ENCODE results near the gene MCRIP1. TPM values are rescaled to one million over a fixed set of nuclear protein-coding genes. Genes with fewer than 3 reads are reported as not detected.
A peak's percentile ranks its signal among the peaks of the same experiment; 100 is the strongest.

MCRIP1 gene
- total and polyA plus RNA-seq, 9 of the 15 experiments (the other 6 are each of a cell fraction or from before 2014, with no cell fraction given): 0.39 to 35.8 (median 9.7) TPM

GRCh38 chr17:81858170-81858966 lies 25.3 kb upstream of the MCRIP1 start (continued):
- no peak for TF ChIP-seq ZNF639 (CRISPR knock-in tag; conservative IDR thresholded peaks at IDR 0.05 in 1 of 2, IDR thresholded peaks at IDR 0.05 in 1 of 2)

GRCh38 chr17:81854974-81855774 lies 22.1 kb upstream of the MCRIP1 start:
- peaks cover 76% of the 10 kb centered on the region for H3K79me2 ChIP-seq (ENCODE audit: control insufficient read depth, insufficient read depth, low read length)
- H3K4me3 ChIP-seq: no peak overlapping the region
- WGBS (ENCODE audit: insufficient coverage, low coverage, missing lambda C conversion rate): 95% methylated on average over 24 of the region's 29 CpGs
- CTCF ChIA-PET (ENCODE audit: low intra/inter-chr PET ratio): no interaction called here
- intact Hi-C loops (cut with micrococcal nuclease) (no loop called here), in situ Hi-C loops (cut with MboI) (no loop called here)
- peaks cover 25% of the 10 kb centered on the region for H4K20me1 ChIP-seq (replicated peaks; ENCODE audit: control insufficient read depth, insufficient read depth, low read length)
- no peak overlapping the region; the same call in 2 of the 3 replicates for H3K27ac ChIP-seq (ENCODE audit: extremely low read depth, low read depth, low read length)
- H3K9ac ChIP-seq (ENCODE audit: insufficient read depth in 1 of 2, low read depth in 2 of 2, low read length in 2 of 2): 0 out of 4 replicates have a peak overlapping the region, but pooled peaks of 1 of the 2 experiments have one; percentile 1
- BruUV-seq (replicated peaks): no TSS peak
- FAIRE-seq (no peak), ATAC-seq (no peak), DNase-seq (ENCODE audit: extremely low read depth in 1 of 4, low spot score in 3 of 4) (peak in 1 of 4 experiments; percentile 6)
- peaks cover 95% of the 10 kb centered on the region for H3K36me3 ChIP-seq (ENCODE audit: control insufficient read depth, insufficient read depth, low read length)
- peaks cover 16% of the 10 kb centered on the region for H3K9me1 ChIP-seq (ENCODE audit: control insufficient read depth, insufficient read depth, low read length)
- H3K27me3 ChIP-seq (ENCODE audit: control insufficient read depth in 2 of 2, insufficient read depth in 2 of 2, low read length in 2 of 2): no peaks in the 10 kb centered on the region
- peaks cover 18 to 30% of the 10 kb centered on the region in 2 experiments for H3K4me1 ChIP-seq (replicated peaks in 1 of 2; ENCODE audit: control insufficient read depth in 2 of 2, insufficient read depth in 2 of 2, low read length in 2 of 2)
- H2AFZ ChIP-seq (ENCODE audit: low read depth, low read length): no peak overlapping the region
- POLR2A ChIA-PET: interaction anchor here (0.6 to 8.3 kb wide), 7 partner anchors 13 to 132 kb away, joined by 3 to 85 read pairs (median 4); no protein-coding TSS in a partner anchor
- no peaks in the 10 kb centered on the region for H3K9me3 ChIP-seq (replicated peaks; ENCODE audit: control insufficient read depth, insufficient read depth, low read depth, low read length)
- H3K4me2 ChIP-seq (ENCODE audit: insufficient read depth, low read length): no peak overlapping the region
- TF ChIP-seq ZNF740 (CRISPR knock-in tag; IDR thresholded peaks at IDR 0.05) (no peak), ZNF740 (tag; IDR thresholded peaks at IDR 0.05) (no peak), ILK (tag; IDR thresholded peaks at IDR 0.05; ENCODE audit: borderline replicate concordance, low read depth) (no peak), ZNF561 (CRISPR knock-in tag; conservative IDR thresholded peaks at IDR 0.05) (no peak), ZNF354B (CRISPR knock-in tag; IDR thresholded peaks at IDR 0.05) (no peak), KLF1 (tag; IDR thresholded peaks at IDR 0.05) (no peak), SREBF1 (IDR thresholded peaks at IDR 0.05; ENCODE audit: borderline replicate concordance, low read depth, low read length) (no peak), ZNF282 (CRISPR knock-in tag; IDR thresholded peaks at IDR 0.05) (no peak), ZNF217 (CRISPR knock-in tag; IDR thresholded peaks at IDR 0.05) (no peak), RHOXF2B (CRISPR knock-in tag; conservative IDR thresholded peaks at IDR 0.05) (no peak), CCNT2 (IDR thresholded peaks at IDR 0.05; ENCODE audit: borderline replicate concordance, extremely low read depth, insufficient read length, low read depth, low read length) (no peak), HDAC2 (IDR thresholded peaks at IDR 0.05) (no peak), SRSF9 (IDR thresholded peaks at IDR 0.05; ENCODE audit: borderline replicate concordance, low read depth, low read length) (no peak), FUS (optimal IDR thresholded peaks at IDR 0.05; ENCODE audit: low read depth, low read length) (no peak), ZNF707 (CRISPR knock-in tag; conservative IDR thresholded peaks at IDR 0.05) (no peak), NCOA6 (IDR thresholded peaks at IDR 0.05) (no peak), SUPT5H (IDR thresholded peaks at IDR 0.05) (peak; percentile 43)

Data from K562 (cell line).